Measurements from ENCODE around the gene CRTC1.

The CRTC1 gene

DNA sequence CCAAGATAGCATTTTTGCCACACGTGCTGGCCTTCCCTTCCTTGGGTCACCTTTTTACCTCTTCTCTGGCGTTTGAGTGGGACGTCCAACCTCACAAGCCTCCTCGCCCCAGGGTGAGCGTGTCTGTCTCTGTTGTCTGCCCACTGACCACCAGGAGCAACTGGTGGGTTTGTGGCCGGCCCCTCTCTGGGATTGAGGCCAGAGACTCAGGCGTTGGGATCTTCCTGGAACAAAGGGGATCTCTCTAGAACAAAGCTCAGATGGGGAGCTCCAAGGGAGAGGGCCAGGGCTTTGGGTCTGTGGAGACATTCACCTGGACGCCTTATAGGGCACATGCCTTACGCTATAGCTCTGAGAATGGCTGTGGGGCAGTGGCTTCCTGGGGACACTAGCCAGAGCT, 90.2 kb downstream of the CRTC1 start:
- no peak for DNase-seq

DNA sequence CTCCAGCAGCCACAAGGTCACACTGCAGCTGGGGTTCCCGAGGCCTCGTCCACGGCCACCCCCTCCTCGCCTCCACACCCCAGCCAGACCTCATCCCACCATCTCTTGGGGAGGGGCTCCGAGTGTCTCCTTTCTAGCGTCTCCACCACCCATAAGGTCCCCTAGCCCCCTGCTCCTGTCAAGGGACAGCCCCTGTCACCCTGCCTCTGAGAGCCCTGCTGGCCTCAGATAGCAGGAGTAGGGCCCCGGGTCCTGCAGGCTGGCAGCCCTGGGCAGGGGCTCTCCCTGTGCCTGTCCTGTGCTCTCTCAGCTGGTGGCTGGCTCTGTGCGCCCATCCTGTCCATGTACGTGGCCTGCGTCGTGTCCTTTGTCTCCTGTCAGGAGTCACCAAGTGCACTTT, 90.6 kb downstream of the CRTC1 start:
- DNase-seq: no peak

DNA sequence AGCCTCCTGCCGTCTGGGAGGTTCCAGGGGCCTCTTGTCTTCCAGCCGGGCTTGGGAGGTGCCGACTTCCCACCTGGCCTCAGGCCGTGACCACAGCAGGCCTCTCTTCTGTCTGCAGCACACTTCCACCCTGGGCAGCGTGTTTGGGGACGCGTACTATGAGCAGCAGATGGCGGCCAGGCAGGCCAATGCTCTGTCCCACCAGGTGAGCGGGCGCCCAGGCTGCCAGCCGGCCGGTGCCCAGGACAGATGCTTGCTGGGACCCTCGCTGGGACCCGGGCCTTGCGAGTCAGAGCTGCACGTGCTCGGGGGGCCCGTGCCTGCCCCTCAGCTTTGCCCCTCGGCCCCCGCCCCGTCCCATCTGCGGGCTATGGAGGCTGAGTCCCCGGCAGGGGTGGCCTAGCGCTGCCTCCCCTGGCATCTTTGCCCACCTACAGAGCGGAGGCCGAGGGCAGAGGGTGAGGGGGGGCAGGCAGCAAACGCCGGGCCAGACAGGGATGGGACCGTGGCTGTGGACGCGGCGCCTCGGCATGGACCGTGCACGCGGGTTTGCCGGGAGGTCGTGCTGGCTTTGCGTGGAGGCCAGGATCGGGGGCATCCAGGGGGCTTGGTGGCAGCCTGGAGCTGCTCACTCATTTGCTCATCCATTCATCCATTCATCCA, 91.4 kb downstream of the CRTC1 start:
- DNase-seq: no peak

DNA sequence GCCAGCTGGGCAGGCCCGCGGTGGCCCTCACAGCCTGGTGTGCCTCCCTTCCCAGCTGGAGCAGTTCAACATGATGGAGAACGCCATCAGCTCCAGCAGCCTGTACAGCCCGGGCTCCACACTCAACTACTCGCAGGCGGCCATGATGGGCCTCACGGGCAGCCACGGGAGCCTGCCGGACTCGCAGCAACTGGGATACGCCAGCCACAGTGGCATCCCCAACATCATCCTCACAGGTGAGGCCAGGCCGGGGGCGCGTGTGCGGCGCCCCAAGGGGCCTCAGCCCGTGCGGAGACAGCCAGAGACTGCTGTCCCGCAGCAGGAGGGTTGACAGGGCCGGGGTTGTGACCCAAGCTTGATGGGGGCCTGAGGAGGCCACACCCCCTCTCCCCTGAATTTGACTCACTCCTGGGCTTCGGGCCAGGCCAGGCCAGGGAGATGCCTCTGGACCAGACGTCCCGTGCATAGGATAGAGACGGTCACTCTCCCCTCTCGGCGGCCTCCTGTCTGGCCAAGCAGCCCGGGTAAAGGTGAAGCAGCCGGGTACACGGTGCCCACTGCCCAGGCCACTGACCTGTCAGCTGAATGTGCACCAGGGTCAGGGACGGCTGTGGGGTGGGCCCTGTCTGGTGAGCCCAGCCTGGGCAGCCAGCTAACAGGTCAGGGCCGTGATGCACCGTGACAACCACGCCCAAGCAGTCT, 92.3 kb downstream of the CRTC1 start:
- no peak for DNase-seq

DNA sequence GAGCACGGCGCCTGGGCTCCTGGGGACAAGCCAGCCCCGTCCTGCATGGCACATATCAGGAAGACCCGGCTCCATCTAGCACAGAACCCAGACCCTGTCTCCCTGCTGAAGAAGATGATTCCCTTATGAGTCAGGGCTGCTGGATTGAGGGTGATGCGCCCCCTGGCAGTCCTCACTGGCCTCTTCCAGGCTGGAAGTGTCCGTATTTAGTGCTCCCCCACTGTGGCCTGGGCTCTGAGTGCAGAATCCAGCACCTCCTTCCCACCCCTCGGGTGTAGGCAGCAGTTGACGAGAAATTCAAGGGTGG, 92.8 kb downstream of the CRTC1 start:
- no peak for DNase-seq

DNA sequence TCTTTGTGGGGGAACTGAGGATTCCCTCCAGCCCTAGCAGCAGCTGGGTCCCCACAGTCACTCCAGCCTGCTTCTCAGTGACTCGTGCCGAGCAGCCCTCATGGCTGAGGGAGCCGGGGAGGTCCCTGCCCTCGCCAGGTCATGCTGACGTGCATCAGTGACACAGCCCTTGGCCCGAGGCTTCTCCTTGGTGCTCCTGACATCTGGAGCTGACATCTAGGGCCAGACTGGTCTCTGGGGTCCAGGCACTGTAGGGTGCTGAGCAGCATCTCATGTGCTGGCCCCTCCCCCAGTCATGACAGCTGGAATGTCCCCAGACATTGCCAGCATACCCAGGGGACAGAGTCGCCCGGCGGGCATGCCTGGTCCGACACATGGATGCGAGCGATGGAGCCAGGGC, 93.3 kb downstream of the CRTC1 start:
- DNase-seq: no peak

DNA sequence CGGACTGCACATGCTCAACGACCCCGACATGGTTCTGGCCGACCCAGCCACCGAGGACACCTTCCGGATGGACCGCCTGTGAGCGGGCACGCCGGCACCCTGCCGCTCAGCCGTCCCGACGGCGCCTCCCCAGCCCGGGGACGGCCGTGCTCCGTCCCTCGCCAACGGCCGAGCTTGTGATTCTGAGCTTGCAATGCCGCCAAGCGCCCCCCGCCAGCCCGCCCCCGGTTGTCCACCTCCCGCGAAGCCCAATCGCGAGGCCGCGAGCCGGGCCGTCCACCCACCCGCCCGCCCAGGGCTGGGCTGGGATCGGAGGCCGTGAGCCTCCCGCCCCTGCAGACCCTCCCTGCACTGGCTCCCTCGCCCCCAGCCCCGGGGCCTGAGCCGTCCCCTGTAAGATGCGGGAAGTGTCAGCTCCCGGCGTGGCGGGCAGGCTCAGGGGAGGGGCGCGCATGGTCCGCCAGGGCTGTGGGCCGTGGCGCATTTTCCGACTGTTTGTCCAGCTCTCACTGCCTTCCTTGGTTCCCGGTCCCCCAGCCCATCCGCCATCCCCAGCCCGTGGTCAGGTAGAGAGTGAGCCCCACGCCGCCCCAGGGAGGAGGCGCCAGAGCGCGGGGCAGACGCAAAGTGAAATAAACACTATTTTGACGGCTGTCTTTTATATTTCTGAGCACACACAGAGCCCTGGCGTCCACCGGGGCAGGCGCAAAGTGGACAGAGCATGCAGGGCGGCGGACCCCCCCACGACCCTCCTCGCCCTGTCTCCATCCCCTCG, 94.0 kb downstream of the CRTC1 start:
- DNase-seq: no peak

DNA sequence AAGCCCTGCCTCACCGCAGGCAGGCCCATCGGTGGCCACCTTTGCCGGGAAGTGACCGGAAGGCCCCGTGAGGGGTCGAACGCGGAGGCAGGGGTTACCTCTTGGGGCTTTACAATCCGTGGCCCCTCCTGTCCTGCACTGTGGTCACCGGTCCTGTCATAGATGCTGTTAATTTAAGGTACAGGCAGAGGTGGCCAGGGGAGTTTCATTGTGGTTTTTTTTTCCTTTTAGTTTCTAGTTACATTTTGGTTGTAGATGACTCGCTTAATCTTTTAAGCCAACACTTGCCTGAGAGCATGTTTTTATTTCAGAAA, 94.6 kb downstream of the CRTC1 start:
- no peak for DNase-seq

DNA sequence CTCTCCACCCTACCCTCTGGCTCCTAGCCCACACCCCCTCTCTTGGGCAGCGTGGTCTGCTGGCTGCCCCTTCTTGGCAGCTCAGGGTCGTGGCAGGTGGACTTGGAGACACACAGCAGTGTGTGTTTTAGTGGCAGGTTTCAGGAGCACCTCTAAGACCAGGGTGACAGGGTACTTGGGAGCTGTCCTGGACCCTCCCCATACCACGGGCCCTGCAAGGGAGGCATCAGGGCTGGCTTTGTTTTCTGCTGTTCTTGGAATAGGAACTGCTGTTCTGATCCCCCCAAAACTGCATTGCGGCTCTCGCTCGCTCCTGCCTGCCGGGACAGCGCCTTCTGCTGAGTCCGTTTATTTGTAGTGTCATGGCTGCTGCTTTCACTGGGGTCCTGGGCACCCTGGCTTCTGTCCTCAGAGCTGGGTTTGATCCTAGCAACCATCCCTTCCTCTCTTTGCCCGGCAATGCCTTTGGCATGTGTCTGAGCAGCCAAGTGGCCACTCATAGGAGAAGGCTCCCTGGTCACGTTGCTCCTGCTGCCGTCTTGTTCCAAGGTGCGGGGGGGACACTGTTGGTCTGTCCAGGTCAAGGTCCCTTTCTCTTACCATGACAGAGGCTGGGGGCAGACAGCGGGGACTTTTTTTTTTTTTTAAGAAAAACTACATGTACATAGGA, 95.5 kb downstream of the CRTC1 start:
- no peak for DNase-seq

DNA sequence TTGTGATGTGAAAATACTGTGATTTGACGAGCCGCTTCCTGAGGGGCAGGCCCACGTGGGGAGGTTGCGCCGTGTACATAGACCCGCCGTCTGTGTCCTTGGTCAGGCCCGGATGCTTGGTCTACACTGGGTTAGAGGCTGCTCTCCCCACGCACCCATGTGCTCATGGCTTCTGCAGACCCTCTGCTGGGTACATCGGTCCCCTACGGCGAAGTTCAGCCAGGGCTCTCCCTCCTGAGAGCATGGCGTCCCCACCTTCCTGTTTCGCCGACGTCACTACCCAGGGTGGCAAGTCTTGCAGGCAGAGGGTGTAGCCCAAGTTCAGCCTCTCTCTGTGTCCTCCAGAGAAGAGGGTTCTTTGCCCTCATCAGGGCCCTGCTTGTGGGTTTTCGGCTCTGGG, 96.6 kb downstream of the CRTC1 start:
- no peak for DNase-seq

DNA sequence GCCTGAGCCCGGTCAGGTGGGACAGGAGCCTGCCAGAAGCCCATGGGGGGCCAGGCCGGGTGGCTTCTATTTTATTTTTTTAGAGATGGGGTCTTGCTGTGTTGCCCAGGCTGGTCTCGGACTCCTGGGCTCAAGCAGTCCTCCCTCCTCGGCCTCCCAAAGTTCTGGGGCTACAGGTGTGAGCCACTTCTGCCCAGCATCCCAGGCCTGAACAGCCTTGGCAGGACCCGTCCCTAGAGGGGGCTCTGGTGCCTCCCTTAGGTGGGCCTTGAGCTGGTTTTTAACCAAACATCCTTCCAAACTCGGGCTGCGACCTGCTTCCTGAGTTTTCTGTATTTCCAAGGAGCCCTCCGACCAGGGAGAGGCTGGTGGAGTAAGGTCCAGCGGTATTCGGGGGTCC, 97.2 kb downstream of the CRTC1 start:
- no peak for DNase-seq

DNA sequence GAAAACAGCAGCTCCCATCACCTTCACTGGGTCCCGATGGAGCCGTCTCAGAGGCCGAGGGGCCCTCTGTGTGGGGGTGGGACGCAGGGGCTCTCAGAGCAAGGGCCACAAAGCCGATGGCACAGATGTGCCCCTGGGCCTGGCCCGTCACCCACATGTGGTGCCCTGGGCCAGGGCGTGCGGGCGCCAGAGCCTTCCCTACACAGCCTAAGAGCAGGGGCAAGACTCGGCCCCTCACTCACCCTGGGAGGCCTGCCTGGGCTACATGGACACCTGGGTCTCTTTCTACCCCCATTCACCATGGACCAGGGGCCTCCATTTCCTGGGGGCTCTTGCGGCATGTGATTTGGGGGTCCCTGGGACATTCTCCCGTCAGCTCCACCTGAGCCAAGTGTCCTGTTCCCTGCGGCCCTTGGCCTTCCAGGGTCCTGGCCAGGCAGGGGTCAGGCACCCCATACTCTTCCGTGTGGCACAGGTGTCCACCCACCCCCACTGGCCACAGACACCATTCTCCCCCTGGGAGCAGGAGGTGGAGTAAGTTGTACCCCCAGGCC, 97.6 kb downstream of the CRTC1 start:
- no peak for DNase-seq

DNA sequence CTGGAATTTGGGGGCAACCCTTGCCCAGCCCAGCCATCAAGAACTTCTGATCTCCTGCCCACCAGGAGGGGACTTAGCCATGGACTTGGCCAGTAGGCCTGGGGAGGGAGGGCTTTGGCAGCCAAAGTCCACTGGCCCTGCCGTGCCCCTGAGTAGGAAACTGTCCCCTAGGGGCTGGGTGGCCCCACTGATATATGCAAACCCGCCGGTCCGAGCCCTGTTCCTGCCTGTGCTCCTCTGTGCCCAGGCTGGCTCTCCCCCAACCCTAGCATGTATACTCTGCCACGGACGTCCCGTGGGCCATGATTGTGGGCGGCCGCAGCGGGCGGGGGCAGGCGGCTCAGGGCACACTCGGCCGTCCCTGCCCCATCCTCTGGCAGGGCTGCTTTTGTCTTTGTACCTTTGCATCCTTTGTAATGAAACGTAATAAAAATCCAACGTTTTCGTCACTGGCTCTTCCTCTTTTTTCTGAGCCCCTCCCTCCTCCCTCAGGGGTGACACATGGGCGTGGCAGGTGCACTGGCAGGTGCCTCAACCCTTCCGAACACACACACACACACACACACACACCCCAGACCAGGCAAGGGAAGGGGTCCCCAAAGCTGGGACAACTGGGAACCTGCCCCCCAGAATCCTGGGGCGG, 98.5 kb downstream of the CRTC1 start:
- no peak for DNase-seq

DNA sequence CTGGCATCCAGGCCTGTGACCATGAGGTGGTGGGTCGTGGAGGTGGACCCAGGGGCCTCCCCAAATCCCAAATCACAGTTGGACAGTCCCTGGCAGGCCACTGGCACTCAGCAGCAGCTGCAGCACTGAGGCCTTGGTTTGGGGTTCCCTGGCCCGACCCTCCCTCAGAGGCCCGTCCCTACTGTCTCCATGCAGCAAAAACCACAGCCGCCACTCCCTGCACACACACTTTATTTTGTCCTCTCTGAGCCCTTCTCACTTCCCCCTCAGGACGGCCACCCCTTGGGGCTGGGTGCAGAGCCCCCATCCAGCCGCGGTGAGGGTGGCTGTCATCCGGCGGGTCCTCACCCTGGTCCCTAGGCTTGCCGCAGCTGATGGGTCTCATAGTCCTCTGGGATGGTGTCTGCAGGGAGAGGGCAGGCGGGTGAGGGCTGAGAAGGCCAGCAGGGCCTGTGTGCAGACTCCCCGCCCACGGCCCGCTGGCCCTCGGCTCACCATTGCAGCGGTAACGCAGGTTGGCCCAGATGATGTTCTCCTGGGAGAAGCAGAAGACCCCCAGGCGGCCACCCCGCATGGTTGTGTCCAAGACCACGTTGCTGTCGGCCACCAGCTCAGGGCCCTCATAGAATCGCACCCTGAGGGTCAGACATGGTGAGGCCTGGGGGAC, 99.2 kb downstream of the CRTC1 start:
- DNase-seq: no peak

DNA sequence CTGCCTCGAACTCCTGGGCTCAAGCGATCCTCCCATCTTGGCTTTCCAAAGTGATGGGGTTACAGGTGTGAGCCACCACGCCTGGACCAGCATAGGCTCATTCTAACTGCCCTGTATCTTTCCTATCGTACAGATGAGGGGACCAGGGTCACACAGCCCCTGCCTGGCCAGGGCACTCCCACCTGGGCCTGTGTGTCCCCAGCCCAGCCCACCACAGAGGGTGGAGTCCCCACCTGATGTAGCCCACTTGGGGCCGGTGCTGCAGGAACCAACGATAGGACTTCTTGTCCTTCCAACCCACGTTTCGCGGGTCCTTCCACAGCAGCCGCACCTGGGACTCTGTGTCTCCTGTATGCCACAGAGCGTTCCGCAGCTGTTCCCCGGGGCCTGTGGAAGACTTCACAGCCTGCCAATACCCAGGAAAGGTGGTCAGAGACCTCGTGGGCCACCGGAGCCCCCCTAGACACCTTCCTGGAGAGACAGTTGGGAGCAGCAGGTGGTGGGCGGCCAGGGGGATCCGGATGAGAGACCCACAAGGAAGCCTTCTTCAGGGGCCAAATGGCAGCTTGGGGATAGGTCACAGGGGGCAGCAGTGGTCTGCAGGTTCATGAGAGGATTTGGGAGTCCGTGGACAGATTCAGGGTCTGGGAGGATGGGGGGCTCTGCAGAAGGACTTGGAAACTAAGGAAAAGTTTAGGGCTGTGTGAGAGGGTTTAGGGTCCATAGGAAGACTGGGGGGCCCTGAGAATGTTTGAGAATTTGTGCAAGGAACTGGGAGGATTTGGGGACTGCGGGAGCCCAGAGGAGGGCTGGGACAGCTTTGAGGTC, 100.7 kb downstream of the CRTC1 start:
- DNase-seq: no peak

DNA sequence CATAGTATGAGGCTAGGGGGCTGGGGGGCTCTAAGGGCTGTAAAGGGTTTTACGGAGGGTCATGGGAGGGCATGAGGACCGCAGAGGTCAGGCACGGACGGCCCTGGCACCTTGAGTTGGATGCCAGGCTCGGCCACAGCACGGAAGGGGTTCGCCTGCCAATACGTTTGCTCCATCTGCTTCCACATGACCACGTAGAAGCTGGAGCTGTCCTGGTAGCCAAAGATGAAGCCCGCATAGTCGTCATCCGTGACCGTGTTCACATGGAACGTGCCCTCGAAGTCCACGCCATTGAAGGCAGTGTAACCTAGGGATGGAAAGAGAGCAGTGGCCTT, 101.3 kb downstream of the CRTC1 start:
- no peak for DNase-seq

DNA sequence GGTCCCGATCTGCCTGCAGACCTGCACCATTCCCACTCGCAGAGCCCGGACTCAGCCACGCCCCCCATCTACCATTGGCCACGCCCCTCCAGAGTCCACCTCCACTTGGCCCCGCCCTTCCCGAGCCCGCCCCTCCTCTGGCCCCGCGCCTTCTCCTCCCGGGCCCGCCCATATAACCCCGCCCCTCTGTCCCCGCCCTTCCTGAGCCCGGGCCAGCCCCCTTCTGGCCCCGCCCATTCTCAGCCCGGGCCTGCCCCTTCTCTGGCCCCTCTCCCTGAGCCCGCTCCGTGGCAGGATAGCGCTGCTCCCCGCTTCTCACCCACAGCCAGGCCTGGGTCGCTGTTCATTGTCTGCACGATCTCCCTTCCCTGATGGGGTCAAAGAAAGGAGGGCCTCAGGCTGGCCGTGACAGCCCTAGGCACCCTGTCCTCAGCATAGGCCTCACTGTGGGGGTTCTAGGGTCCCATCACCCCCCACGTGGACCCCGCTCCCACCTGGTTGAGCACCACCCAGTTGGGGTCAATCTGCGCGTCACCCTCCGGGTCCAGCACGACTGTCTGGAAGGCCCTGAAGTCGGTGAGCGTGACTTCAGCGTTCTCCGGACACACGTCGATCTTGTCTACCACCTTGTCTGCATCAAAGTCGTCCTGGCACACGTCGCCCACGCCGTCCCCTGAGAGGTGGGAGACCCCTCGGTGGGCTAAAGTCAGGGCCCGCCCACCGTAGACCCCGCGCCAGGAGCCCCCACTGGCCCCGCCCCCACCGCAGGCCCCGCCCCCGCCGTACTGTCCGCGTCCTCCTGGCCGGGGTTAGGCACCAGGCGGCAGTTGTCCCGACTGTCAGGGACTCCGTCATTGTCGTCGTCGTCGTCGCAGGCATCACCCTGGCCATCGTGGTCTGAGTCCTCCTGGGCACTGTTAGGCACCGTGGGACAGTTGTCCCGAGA, 102.0 kb downstream of the CRTC1 start:
- peak; percentile 75 for DNase-seq

DNA sequence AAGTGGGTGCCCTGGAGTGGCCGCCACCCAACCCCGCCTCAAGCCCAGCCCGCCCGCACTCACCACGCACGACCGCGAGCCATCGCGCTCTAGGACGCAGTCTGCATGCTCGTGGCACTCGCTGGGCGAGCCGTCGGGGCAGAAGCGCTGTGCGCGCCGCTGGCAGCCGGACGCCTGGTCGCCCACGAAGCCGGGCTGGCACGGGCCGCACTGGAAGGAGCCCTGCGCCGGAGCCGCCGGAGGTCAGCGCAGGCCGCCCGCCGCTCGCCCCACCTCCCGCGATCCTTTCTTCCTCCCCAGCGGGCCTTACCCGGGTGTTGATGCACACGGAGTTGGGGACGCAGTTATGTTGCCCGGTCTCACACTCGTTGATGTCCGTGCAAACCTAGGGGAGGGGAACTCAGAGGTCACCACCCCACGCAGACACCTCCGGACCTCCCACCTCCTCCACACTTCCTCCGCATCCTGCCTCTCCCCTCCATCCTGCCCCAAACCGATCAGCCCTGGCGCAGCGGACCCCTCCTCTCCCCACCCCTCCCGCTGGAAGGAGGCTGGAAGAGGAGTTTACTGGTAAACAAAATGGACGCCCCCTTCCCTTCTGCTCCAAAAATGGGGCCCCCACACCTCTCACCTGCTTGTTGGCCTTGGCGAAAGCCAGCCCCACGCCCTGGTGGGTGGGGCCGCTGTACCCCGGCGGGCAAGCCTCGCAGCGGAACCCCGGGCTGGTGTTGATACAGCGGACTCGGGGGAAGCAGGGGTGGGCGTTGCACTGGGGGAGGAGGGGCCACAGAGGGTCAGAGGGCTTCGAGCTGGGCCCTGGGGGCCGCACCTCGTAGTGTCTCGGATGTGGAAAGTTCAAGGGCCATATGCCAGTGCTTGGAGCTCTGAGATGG, 105.3 kb downstream of the CRTC1 start:
- DNase-seq: no peak

DNA sequence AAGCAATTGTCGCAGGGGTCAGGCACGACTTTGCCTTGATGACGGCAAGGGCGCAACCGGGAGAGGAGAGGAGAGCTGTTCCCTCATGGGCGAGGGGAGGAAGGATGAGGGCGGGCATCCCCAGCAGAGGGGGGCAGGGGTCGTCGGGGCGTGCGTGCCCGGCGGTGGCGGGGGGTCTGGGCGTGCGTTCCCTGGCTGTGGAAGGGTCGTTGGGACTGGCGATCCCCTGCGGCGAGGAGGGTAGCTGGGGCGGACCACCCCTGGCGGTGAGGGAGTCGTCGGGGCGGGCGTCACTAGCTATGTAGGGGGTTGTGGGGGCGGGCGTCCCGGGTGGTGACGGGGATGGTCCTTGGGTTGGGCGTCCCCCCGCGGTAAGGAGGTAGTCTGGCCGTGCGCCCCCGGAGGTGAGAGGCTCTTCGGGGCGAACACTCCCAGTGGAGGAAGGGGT, 106.0 kb downstream of the CRTC1 start:
- DNase-seq: no peak

All from NCI-H69 (cell line).